Kidney (tissue), 14 donors: Measurements from ENCODE around the gene SEPTIN10. TPM values are rescaled to one million over a fixed set of nuclear protein-coding genes. Genes with fewer than 3 reads are reported as not detected.
A peak's percentile ranks its signal among the peaks of the same experiment; 100 is the strongest.

Experiments
- DNase-seq, 5 donors: peaks; one replicate each; pipeline ENCODE4 v3.0.0-alpha.2; 2013 to 2020
- FAIRE-seq: peaks from 2 replicates; lab custom pipeline; 2012; peaks lifted over from hg19 to GRCh38; lab: Jason Lieb, UNC
- H3K27ac ChIP-seq, 2 donors: one replicate each; pipeline ENCODE4 v1.7.0; 2013; ENCODE audit warnings: low read depth in 2 of 2, low read length in 2 of 2, inconsistent platforms in 1 of 2
- H3K27me3 ChIP-seq: one replicate; pipeline ENCODE4 v1.7.1; 2013; ENCODE audit warnings: low read length, inconsistent platforms; ENCODE audit not compliant: control insufficient read depth, insufficient read depth
- H3K36me3 ChIP-seq, 3 donors: one replicate each; pipeline versions ENCODE4 v1.7.0 to v1.7.1; 2013; ENCODE audit warnings: low read length in 3 of 3, control low read depth in 1 of 3, inconsistent platforms in 1 of 3; ENCODE audit not compliant: insufficient read depth in 3 of 3, control insufficient read depth in 2 of 3
- H3K4me1 ChIP-seq, 3 donors: one replicate each; pipeline versions ENCODE4 v1.7.0 to v1.7.1; 2013; ENCODE audit warnings: low read length in 3 of 3, inconsistent platforms in 1 of 3, low read depth in 1 of 3; ENCODE audit not compliant: control insufficient read depth in 2 of 3, insufficient read depth in 2 of 3
- H3K4me3 ChIP-seq, 3 donors: one replicate each; pipeline versions ENCODE4 v1.7.0 to v1.8.1; 2013; ENCODE audit warnings: low read length in 3 of 3, control low read depth in 1 of 3, inconsistent platforms in 1 of 3
- H3K9ac ChIP-seq, 3 donors: one replicate each; pipeline versions ENCODE4 v1.7.0 to v1.7.1; 2013; ENCODE audit warnings: low read length in 3 of 3, control low read depth in 1 of 3, inconsistent platforms in 1 of 3
- H3K9me3 ChIP-seq, 3 donors: one replicate each; pipeline versions ENCODE4 v1.7.0 to v1.7.1; 2013; ENCODE audit warnings: low read length in 3 of 3, control low read depth in 1 of 3, inconsistent platforms in 1 of 3; ENCODE audit not compliant: control insufficient read depth in 2 of 3, insufficient read depth in 1 of 3
- CTCF ChIP-seq: IDR thresholded peaks from 3 replicates; pipeline ENCODE4 v1.5.1; 2012; ENCODE audit warnings: mild to moderate bottlenecking, moderate library complexity, borderline replicate concordance; ENCODE audit not compliant: insufficient read depth; ENCODE audit errors: extremely low read depth
- intact Hi-C: fragments of 100-400 bp; cut with DNase I; formaldehyde crosslinking; loops from one replicate; pipeline ENCODE4 v1.11.1; 2022
- polyA plus RNA-seq: library from polyadenylated mRNA; stranded (reverse); fragments of 350-450 nt; fragmentation: Illumina TruSeq; extraction: RNeasy Lipid Tissue Mini Kit (QIAGEN cat#74804); gene quantifications from one replicate; pipeline ENCODE4 v1.2.3, GENCODE V29; 2014; ENCODE audit warnings: low read depth, low replicate concordance; ENCODE audit not compliant: insufficient read depth
- total RNA-seq: library from RNA; stranded (reverse); fragmentation: NEBNext Ultra II Directional; extraction: Animal tissue kit (Norgen Biotek cat#: 25700); gene quantifications from one replicate; pipeline ENCODE4 v1.2.1, GENCODE V29; 2021
- donor health status: control.
- donor health status: control.
- donor health status: control.
- donor health status: control.
- donor health status: control.
- donor health status: DM: yes; HTN: yes; CAD: no.
- donor health status: Normal renal cell carcinoma (clear cell type).

SEPTIN10 gene
- total and polyA plus RNA-seq, 2 donors from 2014 or later: 20.8 to 80.7 TPM

- Histone ChIP-seq H3K27me3 (no peaks in the 10 kb centered on the region), H3K9ac (no peak overlapping the region), H3K4me3 (no peak overlapping the region), H3K27ac (no peak overlapping the region), H3K9me3 (no peaks in the 10 kb centered on the region), H3K36me3 (no peaks in the 10 kb centered on the region), H3K4me1 (peaks cover 0 to 10% (median 0%) of the 10 kb centered on the region in 3 donors)
- no peak for TF ChIP-seq CTCF
- intact Hi-C loops: no loop called here
- FAIRE-seq: no peak
- DNase-seq: peak in 1 of 5 donors; percentile 17
Measured at GRCh38 chr2:109525836-109526235, 87.9 kb downstream of the SEPTIN10 start.

- Histone ChIP-seq H3K36me3 (no peaks in the 10 kb centered on the region), H3K27ac (no peak overlapping the region), H3K9me3 (no peaks in the 10 kb centered on the region), H3K4me3 (no peak overlapping the region), H3K27me3 (no peaks in the 10 kb centered on the region), H3K9ac (no peak overlapping the region), H3K4me1 (peaks cover 0 to 5% (median 0%) of the 10 kb centered on the region in 3 donors)
- intact Hi-C loops: no loop called here
- FAIRE-seq (no peak), DNase-seq (peak in 2 of 5 donors; percentile 34 to 46)
- no peak for TF ChIP-seq CTCF
Measured at GRCh38 chr2:109523536-109524361, 90.0 kb downstream of the SEPTIN10 start.

GRCh38 chr2:109523121-109523520, 90.6 kb downstream of the SEPTIN10 start:
- Histone ChIP-seq H3K9me3 (no peaks in the 10 kb centered on the region), H3K4me1 (peaks cover 0 to 5% (median 0%) of the 10 kb centered on the region in 3 donors), H3K4me3 (no peak overlapping the region), H3K36me3 (no peaks in the 10 kb centered on the region), H3K27me3 (no peaks in the 10 kb centered on the region), H3K27ac (no peak overlapping the region), H3K9ac (no peak overlapping the region)
- FAIRE-seq (no peak), DNase-seq (peak in 1 of 5 donors; percentile 32)
- intact Hi-C loops: no loop called here
- no peak for TF ChIP-seq CTCF
